Measurements from ENCODE around the gene CD82.
A peak's percentile ranks its signal among the peaks of the same experiment; 100 is the strongest.

CD82 gene

GRCh38 chr11:44631831-44632230 is 66.4 kb downstream of the CD82 start:
- no peak for TF ChIP-seq CTCF (IDR thresholded peaks at IDR 0.05; ENCODE audit: extremely low read depth, insufficient read depth, missing control alignments)
- peak; percentile 2 for DNase-seq (ENCODE audit: low spot score)
- in situ Hi-C loops (cut with MboI; ENCODE audit: low pct_unique_long_range_greater_than_20kb, low sequenced_read_pairs, unreplicated experiment), result no loop called here

- in situ Hi-C loops (cut with MboI; ENCODE audit: low pct_unique_long_range_greater_than_20kb, low sequenced_read_pairs, unreplicated experiment), result no loop called here
- TF ChIP-seq CTCF (IDR thresholded peaks at IDR 0.05; ENCODE audit: extremely low read depth, insufficient read depth, missing control alignments), result peak; percentile 62
- no peak for DNase-seq (ENCODE audit: low spot score)
These were observed 67.1 kb downstream of the CD82 start for GRCh38 chr11:44632466-44633123.

- TF ChIP-seq CTCF (IDR thresholded peaks at IDR 0.05; ENCODE audit: extremely low read depth, insufficient read depth, missing control alignments), result peak; percentile 39
- DNase-seq (ENCODE audit: low spot score), result no peak
- in situ Hi-C loops (cut with MboI; ENCODE audit: low pct_unique_long_range_greater_than_20kb, low sequenced_read_pairs, unreplicated experiment), result no loop called here
These were observed 68.2 kb downstream of the CD82 start for GRCh38 chr11:44633641-44634040.

GRCh38 chr11:44634401-44635281 is 69.2 kb downstream of the CD82 start:
- DNase-seq (ENCODE audit: low spot score), result no peak
- TF ChIP-seq CTCF (IDR thresholded peaks at IDR 0.05; ENCODE audit: extremely low read depth, insufficient read depth, missing control alignments), result no peak
- in situ Hi-C loops (cut with MboI; ENCODE audit: low pct_unique_long_range_greater_than_20kb, low sequenced_read_pairs, unreplicated experiment), result no loop called here

GRCh38 chr11:44637487-44637886 is 72.0 kb downstream of the CD82 start:
- in situ Hi-C loops (cut with MboI; ENCODE audit: low pct_unique_long_range_greater_than_20kb, low sequenced_read_pairs, unreplicated experiment), result no loop called here
- TF ChIP-seq CTCF (IDR thresholded peaks at IDR 0.05; ENCODE audit: extremely low read depth, insufficient read depth, missing control alignments), result no peak
- DNase-seq (ENCODE audit: low spot score), result no peak

GRCh38 chr11:44638032-44638431 is 72.6 kb downstream of the CD82 start:
- in situ Hi-C loops (cut with MboI; ENCODE audit: low pct_unique_long_range_greater_than_20kb, low sequenced_read_pairs, unreplicated experiment), result no loop called here
- no peak for DNase-seq (ENCODE audit: low spot score)

More at GRCh38 chr11:44638032-44638431, 72.6 kb downstream of the CD82 start:
- no peak for TF ChIP-seq CTCF (IDR thresholded peaks at IDR 0.05; ENCODE audit: extremely low read depth, insufficient read depth, missing control alignments)

Data from GM13977 (cell line).